Stimulated activated CD4-positive, alpha-beta T cell treated with anti-CD3 and anti-CD28 coated beads, Interleukin-2, amount 100 ng/mL, for 4 hours (primary cell): Measurements from ENCODE around the gene MBP.

Source experiments
- DNase-seq: peaks from one replicate; pipeline ENCODE4 v3.0.0-alpha.2; 2020; ENCODE audit warnings: low read depth

Gene MBP

DNA sequence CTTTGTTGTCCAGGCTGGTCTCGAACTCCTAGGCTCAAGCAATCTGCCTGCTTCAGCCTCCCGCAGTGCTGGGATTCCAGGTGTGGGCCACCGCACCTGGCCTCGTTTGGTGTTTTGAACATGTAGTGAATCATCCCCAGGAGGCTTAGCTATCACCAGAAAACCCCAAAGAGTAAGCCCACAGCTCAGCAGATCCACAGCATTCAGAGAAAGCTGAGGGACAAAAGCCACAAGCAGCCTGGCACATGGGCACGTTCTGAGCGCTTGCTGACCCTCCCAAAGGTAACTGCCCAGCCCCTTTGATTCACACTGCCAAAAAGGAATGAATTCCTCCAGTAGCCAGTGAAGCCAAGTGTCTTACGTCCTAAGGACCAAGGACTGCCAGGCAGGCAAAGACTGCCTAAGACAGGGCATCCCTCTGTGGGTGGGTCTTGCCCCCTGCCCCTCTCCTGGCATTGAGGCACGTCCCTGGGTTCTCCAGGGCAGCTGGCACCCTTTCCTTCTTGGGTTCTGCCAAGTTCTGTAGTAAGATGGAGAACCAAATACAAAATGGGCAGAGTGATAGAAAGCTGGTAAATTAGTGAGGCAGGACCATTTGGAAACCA, 31.7 kb downstream of the MBP start:
- no peak for DNase-seq

GRCh38 chr18:77099485-77100370, 32.9 kb downstream of the MBP start:
- no peak for DNase-seq

GRCh38 chr18:77098538-77099174, 33.9 kb downstream of the MBP start:
- no peak for DNase-seq

DNA sequence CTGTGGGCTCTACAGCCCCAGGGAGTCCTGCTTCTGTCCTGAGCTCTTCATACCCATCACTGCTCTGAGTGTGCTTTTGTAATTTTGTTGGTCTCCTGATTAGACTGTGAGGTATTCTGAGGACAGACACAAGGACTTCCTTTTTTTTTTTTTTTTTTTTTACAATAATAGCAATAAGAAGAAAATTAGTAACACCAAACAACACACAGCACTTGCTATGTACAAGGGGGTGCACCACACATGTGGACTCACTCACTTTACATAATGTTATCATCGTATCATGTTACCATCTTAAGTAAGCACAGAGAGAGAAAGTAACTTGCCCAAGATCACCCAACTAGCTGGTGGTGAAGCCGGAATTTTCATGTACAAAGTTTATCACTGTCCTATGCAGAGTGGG, 34.6 kb downstream of the MBP start:
- no peak for DNase-seq

DNA sequence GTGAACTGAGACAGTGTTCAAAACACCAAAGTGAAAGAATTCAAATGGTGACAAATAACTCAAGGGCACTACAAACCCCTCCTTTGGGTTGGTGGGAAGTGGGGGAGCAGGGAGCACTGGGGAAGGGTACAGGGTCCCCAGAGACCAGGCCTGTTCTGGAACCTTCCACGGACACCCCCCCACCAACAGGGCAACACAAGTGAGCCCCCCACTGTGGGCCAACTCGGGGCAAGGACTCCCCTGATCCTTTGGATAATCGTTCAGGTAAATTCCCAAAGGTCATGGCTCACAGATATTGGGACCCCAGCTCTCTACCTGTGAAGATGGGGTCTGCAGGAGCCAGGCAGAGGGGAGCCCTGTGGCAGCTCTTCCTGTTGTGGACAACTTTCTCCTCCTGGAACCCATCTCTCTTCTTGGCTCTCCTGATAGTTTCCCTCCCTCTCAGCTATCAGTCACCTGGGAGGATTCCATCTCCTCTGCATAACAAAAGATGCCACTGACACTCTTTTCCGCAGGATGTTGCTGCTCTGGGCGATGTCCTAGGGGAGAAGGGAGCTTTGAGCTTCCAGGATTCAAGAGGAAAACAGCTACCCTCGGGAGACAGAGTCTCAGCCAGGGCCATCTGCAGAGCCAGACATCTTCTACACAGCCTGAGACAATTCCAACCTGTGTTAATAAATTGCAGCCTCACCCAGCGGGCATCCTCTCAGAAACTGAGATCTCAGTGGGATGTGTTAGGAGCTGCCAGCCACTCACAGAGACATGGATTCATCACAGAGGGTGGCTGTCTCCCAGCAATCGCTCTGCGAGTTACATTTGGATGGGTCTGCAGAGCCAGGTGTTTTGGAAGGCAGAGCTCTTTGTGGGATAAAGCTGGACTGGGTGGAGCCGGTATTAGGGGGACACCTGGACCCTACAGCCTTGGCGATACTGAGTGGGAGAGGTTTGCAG, 35.4 kb downstream of the MBP start:
- DNase-seq, result no peak

DNA sequence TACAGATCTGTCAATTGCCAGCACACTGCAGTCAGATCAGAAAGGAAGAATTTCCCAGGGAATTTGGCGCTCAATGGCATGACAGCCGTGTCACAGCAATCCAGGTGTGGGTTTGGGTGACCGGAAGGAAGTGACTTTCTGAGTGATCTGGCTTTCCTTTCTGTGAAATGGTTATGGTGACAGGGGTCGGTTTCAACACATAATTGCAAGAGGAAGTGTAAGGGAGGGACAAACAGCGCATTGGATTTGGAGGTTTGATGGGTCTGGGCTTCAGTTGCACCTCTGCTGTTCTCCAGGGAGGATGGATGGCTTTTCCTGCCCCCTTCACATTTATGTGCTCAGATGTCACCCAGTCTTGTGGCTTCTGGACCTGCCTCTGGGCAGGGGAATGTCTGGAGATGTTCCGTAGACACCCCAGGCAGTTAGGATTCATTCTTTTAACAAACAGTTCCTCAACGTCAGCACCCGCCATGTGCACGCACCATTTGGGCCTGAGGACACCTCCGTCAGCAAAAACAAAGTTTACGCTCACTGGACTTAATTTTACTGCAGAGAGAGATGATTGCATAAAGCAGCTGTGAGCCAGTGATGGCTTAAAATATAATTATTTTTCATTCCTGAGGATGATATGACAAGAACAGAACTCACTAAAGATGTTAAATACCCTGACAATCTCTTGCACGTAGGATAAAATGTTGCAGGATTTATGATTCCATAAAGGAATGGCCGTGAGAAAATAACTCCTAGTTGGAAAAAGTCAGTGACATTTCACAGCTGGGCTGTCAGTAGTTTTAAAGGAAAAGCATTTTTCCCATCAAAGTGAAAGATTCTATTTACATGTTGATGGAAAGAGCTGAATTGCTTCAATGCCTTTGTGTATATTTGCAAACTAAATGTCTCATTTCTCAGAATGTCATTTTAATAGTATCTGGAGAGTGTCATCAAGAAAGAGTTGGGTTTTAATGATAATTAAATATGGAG, 36.9 kb downstream of the MBP start:
- DNase-seq, result no peak

DNA sequence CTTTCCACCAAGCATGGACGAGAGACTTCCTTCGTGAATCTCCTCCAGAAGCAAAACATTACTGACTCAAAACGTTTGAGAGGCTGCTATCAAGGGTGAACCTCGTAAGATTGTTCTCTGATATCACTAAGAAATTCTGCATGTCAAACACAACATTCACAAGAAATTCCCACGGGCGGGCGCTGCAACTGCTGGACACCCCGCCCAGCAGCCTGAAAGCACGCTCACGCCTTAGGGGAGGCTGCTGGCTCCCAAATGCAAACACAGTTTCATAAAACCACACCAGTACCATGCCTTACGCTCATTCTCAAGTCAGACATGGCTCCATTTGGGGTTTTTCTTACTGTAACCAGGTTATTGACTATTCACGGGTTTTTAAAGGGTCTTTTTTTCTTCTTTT, 39.0 kb downstream of the MBP start:
- DNase-seq, result no peak

- no peak for DNase-seq
Measured at GRCh38 chr18:77093067-77093430, 39.5 kb downstream of the MBP start.

GRCh38 chr18:77092104-77093066, 40.2 kb downstream of the MBP start:
- DNase-seq, result no peak

DNA sequence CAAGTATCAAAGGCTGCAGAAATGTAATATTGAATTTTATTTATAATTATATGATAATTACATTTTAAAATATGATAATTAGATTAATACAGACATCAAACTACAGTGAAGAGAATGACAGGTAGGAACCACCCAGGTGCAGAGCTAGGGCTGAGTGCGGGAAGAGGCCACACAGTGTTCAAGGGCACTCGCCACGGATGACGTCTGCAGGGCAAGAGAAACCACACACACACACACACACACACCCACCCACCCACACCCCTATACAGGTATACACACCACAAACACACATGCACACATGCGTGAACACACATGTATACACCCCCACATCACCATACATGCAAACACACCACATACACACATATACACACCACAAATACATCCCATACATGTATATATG, 41.2 kb downstream of the MBP start:
- DNase-seq, result no peak

DNA sequence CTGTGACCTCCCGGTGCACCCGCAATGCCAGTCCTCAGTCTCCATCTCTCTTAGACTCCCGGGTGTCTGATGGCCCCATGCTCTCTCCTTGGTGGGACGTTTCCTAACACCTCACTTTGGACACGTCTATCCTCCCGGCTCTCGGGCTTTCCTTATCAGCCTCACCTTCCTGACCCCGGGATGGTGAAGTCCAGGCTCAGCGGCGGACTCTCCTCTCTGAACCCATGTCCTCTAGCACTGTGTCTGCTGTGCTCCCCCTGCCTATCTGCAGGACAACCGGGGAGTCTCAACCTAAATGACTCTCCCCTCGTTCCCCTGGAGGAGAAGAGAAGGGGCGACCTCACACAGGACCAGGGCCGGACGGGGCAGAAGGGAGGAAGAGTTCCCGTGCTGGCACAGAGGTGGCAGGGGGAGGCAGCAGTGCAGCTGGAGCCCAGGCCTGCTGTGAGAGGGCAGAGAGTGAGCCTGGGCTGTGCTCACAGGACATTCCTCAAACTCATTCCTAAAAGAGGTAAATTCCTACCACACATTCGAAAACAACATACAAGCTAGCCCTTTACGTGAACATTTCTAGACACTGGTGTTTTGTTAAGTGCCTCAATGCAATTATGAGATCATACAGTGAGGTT, 41.9 kb downstream of the MBP start:
- no peak for DNase-seq

- no peak for DNase-seq
Measured at GRCh38 chr18:77089723-77090285, 42.8 kb downstream of the MBP start.

DNA sequence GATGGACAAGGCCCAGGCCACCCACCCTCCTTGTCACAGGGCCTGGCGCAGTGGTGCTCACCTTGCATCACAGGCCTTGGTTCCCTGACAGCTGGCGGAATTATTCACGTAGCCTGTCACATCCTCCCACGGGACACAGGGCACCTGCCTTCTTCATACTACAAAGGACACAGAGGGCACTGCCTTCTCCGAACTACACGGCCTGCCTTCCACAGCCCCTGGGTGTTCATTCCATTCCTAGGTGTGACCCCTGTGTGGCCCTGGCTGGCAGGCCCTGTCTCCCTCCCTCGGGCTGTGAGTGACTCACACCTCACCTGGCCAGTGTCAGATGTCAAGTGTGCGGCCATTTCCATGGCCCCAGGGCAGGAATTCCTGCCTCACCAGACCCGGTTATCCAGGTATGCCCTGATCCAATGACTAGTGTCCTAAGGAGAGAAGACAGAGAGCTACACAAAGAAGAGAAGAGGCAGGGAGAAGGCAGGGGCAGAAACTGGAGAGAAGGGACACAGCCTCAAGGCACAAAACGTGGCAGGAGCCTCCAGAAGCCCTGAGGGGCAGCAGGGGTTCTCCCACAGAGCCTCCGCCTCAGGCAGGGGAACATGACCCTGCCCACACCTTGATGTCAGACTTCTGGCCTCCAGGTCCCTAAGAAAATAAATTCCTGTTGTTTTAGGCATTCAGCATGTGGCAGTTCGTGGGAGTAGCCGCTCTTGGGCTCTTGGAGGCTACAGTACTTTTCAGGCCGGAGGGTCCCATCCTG, 43.4 kb downstream of the MBP start:
- no peak for DNase-seq

DNA sequence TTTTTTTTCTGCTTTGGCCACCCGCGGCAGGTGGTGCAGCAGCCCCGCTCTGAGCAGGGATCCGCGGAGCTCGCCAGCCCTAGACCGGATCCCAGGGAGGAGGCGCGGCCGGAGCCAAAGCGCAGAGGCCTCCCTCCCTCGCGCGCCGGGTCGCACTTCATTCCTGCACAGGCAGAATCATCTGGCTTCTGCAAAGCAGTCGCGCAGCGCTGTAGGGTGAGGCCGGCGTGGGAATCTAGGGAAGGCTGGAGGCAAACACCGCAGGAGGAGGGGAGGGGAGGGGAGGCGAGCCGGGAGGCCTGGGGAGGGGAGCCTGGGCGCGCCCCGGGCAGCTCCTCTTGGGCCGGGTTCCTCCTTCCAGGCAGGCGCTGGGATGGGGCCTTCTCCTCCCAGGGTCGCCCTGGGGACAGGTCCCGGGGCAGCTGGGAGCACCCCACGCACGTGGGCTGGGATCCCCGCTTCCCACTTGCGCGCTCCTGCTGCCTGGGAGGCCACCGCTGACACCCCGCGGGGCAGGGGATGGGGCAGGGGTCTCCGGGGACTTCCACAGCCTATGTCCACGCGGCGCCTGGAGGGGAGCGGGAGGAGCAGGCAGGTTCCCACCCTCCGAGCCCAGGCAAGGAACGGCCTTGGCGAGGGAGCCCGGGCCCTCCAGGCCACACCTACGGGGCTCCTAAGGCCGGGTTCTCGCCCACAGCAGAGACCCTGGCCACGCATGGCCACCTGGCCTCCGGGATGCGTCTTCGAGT, 45.0 kb downstream of the MBP start:
- no peak for DNase-seq

DNA sequence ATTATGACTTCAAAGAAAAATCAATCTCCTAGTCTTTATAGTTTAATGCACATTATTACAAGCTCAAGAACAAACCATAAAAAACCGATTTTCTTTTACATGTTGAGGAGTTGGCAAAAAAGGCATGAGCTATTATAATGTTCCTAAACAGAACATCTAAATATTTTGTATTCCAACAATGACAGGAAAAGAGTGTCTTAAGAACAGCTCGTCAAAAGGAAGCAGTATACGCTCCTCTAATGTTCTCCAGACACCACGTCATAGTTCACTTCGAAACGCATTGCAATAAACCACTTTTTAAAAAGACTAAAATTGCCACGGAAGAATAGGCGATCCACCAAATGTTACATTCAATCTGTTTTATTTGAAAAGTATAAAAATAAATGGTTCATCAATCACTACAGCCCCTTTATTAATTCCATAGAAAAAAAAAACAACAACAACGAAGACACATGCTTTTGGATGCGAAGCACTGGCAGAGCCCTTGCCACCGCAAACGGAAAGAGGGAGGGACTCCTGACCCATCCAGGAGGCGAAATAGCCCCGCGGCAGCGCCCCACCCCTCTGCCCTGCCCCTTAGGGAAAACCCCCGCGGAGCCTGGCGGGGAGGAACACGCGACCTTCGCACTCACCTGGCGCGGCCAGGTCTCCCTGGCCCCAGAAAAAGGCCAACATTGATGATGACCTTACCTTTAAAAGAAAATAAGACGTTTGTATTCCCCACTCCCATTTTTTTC, 45.8 kb downstream of the MBP start:
- DNase-seq, result no peak

- no peak for DNase-seq
Measured at GRCh38 chr18:77086034-77086433, 46.5 kb downstream of the MBP start.

GRCh38 chr18:77084688-77085035, 47.9 kb downstream of the MBP start:
- no peak for DNase-seq
